T1000 (cell line): Measurements from ENCODE around the gene PSTPIP1.

ENCODE experiments used
- DNase-seq: peaks from one replicate; lab custom pipeline; 2025; ENCODE audit warnings: mixed read lengths; lab: John Stamatoyannopoulos, UW

PSTPIP1 gene

GRCh38 chr15:77018796-77019505, 24.0 kb downstream of the PSTPIP1 start:
- DNase-seq, result no peak

- no peak for DNase-seq
Measured at GRCh38 chr15:77019521-77020331, 24.8 kb downstream of the PSTPIP1 start.

- no peak for DNase-seq
Measured at GRCh38 chr15:77020348-77021087, 25.6 kb downstream of the PSTPIP1 start.

GRCh38 chr15:77021088-77021481, 26.2 kb downstream of the PSTPIP1 start:
- no peak for DNase-seq

GRCh38 chr15:77021803-77022381, 27.0 kb downstream of the PSTPIP1 start:
- no peak for DNase-seq

GRCh38 chr15:77022646-77023575, 28.0 kb downstream of the PSTPIP1 start:
- no peak for DNase-seq

- DNase-seq, result no peak
Measured at GRCh38 chr15:77023576-77024272, 28.8 kb downstream of the PSTPIP1 start.

- peak; percentile 41 for DNase-seq
Measured at GRCh38 chr15:77024273-77025082, 29.6 kb downstream of the PSTPIP1 start.

- no peak for DNase-seq
Measured at GRCh38 chr15:77025083-77025901, 30.4 kb downstream of the PSTPIP1 start.

- no peak for DNase-seq
Measured at GRCh38 chr15:77025941-77026411, 31.1 kb downstream of the PSTPIP1 start.

- DNase-seq, result no peak
Measured at GRCh38 chr15:77026501-77027110, 31.7 kb downstream of the PSTPIP1 start.

- DNase-seq, result no peak
Measured at GRCh38 chr15:77027111-77027696, 32.3 kb downstream of the PSTPIP1 start.

GRCh38 chr15:77027697-77028450, 32.9 kb downstream of the PSTPIP1 start:
- no peak for DNase-seq

- DNase-seq, result no peak
Measured at GRCh38 chr15:77028451-77029165, 33.7 kb downstream of the PSTPIP1 start.

GRCh38 chr15:77029166-77030047, 34.5 kb downstream of the PSTPIP1 start:
- no peak for DNase-seq
